Measurements from ENCODE around the gene GPHA2.

The GPHA2 gene

DNA sequence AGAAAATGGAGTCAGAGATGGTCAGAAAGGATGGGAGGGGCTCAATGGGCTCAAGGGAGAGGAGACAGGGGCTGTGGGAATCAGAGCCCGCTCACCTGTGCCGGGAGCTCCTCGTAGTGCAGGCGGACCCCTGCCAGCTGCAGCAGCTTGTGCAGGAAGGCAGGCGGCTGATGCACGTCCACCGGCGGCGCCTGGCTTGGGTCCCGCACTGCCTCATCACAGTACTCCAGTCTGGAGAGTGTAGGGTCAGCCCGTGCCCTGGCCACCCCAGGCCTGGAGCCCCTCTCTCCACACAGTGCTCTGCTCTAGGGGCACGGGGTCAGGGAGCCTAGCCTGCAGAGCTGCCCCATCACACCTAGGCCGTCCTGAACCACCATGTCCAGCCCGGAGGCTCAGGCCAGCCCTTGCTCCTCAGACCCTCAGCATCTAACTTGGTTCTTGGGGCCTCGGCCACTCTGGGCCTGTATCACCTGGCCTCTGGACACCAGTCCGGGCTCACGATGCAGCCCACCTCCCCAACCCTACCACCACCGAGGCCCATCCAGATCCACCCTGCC, 22.4 kb downstream of the GPHA2 start:
- no peak overlapping the region for H3K4me3 ChIP-seq (ENCODE audit: control insufficient read depth, low read depth, low read length)
- no peak for DNase-seq (ENCODE audit: low read depth)
- TF ChIP-seq, protein P1, sequence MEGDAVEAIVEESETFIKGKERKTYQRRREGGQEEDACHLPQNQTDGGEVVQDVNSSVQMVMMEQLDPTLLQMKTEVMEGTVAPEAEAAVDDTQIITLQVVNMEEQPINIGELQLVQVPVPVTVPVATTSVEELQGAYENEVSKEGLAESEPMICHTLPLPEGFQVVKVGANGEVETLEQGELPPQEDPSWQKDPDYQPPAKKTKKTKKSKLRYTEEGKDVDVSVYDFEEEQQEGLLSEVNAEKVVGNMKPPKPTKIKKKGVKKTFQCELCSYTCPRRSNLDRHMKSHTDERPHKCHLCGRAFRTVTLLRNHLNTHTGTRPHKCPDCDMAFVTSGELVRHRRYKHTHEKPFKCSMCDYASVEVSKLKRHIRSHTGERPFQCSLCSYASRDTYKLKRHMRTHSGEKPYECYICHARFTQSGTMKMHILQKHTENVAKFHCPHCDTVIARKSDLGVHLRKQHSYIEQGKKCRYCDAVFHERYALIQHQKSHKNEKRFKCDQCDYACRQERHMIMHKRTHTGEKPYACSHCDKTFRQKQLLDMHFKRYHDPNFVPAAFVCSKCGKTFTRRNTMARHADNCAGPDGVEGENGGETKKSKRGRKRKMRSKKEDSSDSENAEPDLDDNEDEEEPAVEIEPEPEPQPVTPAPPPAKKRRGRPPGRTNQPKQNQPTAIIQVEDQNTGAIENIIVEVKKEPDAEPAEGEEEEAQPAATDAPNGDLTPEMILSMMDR (conservative IDR thresholded peaks at IDR 0.05; ENCODE audit: control insufficient read depth, insufficient read depth, low read depth, low read length) = no peak

DNA sequence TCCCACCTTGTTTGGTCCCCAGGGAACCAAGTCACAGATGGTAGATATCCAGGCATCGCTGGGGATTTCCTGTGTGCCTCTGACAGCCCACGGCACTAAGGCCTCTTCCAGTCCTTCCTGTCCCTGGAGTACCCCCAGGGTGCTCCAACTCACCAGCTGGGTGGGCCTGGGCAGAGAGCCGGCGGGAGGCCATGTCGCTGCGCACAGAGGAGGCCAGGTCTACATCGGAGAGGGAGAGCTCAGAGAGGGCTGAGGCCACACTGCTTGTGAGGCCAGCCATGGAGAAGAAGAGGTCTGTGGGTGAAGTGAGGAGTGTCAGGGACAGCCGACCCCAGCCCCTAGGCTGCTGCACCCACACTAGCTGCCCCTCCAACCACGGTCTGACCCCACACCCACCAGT, 24.0 kb downstream of the GPHA2 start:
- no peak for DNase-seq (ENCODE audit: low read depth)
- TF ChIP-seq, protein P1 (conservative IDR thresholded peaks at IDR 0.05; ENCODE audit: control insufficient read depth, insufficient read depth, low read depth, low read length) = no peak
- H3K4me3 ChIP-seq (ENCODE audit: control insufficient read depth, low read depth, low read length) = no peak overlapping the region

DNA sequence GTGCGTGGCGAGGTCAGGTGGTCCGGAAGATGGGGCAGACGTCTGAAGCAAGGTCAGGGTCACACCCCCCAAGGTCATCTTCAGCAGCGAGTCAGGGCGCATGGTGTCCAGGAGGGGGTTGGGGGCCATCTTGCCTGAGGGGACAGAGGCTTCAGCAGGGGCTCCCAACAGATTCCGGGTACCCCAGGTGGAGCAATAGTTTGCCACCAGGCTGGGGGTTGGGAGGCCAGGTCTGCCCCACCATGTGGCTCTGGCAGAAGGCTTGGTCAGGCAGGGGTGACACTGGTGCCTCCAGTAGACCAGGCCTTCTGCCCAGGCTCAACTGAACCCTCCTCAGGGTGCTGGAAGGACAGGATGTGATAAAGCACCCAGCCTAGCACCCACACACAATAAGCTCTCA, 24.6 kb downstream of the GPHA2 start:
- DNase-seq (ENCODE audit: low read depth) = no peak
- TF ChIP-seq, protein P1 (conservative IDR thresholded peaks at IDR 0.05; ENCODE audit: control insufficient read depth, insufficient read depth, low read depth, low read length) = no peak
- no peak overlapping the region for H3K4me3 ChIP-seq (ENCODE audit: control insufficient read depth, low read depth, low read length)

DNA sequence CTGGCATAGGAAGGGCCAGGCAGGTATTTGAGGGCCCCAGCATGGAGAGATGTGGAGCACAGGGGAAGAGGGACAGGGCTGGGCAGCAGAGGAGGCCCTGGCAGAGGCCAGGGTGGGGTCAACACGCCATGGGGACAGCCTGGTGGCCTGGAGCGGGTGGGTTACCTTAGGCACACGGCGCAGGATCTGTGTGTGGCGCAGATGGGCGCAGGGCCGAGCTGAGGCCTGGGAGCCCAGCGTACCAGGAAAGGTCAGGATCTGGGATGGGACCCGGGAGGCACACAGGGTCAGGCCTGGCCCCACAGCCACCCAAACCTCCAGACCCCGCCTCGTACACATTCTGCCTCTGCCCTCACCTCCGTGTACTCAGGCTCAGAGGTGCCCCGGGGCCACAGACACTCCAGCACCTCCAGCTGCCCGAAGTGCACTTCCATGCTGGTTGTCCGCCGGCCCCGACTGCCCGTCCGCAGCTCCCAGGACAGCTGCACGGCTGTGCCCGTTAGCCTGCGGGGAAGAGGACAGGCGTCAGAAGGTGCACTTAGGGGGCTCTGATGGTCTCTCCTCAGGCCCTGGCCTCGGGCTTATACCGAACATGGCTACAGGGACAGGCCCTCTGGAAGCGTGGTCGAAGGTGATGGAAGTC, 25.1 kb downstream of the GPHA2 start:
- no peak overlapping the region for H3K4me3 ChIP-seq (ENCODE audit: control insufficient read depth, low read depth, low read length)
- TF ChIP-seq, protein P1 (conservative IDR thresholded peaks at IDR 0.05; ENCODE audit: control insufficient read depth, insufficient read depth, low read depth, low read length) = no peak
- no peak for DNase-seq (ENCODE audit: low read depth)

DNA sequence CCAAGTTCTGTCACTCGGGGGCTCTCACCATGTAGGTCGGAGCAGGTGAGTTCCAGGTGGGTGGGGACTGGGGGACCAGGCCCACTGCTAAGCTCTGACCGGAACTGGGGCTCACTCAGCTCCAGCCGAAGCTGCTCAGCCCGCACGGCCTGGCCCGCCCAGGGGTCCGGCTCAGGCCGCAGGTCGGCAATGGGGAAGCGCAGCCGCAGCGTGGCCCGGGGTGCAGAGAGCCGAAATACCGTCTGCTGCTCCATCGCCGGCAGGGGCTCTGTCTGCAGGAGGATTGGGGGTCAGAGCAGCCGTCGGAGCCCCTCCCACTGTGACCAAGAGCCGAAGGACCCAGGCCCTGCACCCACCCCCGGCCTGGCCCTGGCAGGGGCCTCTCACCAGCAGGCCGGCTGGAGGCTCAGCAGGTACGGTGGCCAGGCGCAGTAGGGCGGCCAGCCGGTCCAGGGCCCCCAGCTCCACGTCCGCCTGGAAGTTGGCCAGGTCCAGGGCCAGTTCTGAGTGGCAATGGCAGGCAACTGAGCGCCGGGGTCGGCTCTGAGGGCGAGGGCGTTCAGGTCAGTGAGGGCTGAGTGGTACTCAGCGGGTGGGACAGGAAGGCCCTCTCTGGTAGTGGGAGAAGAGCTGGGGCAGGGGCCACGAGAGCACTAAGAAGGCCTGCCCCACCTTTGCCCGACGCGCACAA, 25.9 kb downstream of the GPHA2 start:
- no peak for DNase-seq (ENCODE audit: low read depth)
- TF ChIP-seq, protein P1 (conservative IDR thresholded peaks at IDR 0.05; ENCODE audit: control insufficient read depth, insufficient read depth, low read depth, low read length) = no peak
- H3K4me3 ChIP-seq (ENCODE audit: control insufficient read depth, low read depth, low read length) = no peak overlapping the region

DNA sequence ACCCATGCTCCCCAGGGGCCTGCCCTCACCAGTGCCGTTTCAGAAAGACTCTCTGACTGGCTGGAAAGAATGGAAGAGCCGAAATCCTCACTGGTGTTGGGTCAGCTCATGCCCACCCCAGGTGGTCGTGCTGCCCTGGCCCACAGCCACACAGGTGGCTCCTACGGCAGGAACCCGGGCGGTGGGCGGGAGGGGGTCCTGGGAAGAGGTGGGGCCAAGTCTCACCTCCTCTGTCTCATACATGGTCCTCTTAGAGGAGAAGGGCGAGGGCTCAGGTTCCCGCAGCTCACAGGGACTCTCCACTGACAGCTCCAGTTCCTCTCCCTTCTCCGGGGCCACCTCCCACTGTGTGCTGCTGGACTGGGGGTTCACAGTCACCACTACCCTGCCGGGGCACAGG, 26.9 kb downstream of the GPHA2 start:
- no peak for DNase-seq (ENCODE audit: low read depth)
- TF ChIP-seq, protein P1 (conservative IDR thresholded peaks at IDR 0.05; ENCODE audit: control insufficient read depth, insufficient read depth, low read depth, low read length) = no peak
- no peak overlapping the region for H3K4me3 ChIP-seq (ENCODE audit: control insufficient read depth, low read depth, low read length)
